ENCODE measurements around the gene NHS. TPM values are rescaled to one million over a fixed set of nuclear protein-coding genes. Genes with fewer than 3 reads are reported as not detected.

NHS gene
- total RNA-seq, 1 donor from 2014 or later, result 117 TPM

DNA sequence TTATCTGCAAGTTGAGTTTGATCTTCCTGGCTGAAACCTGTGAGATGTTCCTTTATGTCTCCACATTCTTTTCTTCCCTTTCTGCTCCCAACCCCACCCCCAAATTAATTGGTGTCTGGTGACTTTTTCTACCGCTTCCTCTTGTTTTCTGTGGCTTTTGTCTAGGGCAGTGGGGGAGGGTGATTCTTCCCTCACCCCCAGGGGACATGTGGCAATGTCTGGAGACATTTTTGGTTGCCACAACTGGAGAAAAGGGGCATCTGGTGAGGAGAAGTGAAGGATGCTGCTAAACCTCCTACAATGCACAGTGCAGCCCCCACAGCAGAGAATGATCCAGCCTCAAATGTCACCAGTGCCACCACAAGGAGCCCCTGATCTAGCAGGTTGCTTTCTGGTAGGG, 152.9 kb downstream of the NHS start:
- Mint-ChIP-seq H3K27ac (peak overlapping the region; percentile 88), H3K9me3 (ENCODE audit: low read depth) (no peaks in the 10 kb centered on the region), H3K27me3 (no peaks in the 10 kb centered on the region), H3K4me3 (ENCODE audit: low read depth) (peak overlapping the region; percentile 34), H3K36me3 (ENCODE audit: insufficient read depth) (peaks cover 4% of the 10 kb centered on the region), H3K4me1 (ENCODE audit: low read depth) (peaks cover 69% of the 10 kb centered on the region)
- TF ChIP-seq, protein P1, sequence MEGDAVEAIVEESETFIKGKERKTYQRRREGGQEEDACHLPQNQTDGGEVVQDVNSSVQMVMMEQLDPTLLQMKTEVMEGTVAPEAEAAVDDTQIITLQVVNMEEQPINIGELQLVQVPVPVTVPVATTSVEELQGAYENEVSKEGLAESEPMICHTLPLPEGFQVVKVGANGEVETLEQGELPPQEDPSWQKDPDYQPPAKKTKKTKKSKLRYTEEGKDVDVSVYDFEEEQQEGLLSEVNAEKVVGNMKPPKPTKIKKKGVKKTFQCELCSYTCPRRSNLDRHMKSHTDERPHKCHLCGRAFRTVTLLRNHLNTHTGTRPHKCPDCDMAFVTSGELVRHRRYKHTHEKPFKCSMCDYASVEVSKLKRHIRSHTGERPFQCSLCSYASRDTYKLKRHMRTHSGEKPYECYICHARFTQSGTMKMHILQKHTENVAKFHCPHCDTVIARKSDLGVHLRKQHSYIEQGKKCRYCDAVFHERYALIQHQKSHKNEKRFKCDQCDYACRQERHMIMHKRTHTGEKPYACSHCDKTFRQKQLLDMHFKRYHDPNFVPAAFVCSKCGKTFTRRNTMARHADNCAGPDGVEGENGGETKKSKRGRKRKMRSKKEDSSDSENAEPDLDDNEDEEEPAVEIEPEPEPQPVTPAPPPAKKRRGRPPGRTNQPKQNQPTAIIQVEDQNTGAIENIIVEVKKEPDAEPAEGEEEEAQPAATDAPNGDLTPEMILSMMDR (IDR thresholded peaks at IDR 0.05; ENCODE audit: unreplicated experiment), result no peak
- DNase-seq (ENCODE audit: low spot score, unreplicated experiment), result no peak

DNA sequence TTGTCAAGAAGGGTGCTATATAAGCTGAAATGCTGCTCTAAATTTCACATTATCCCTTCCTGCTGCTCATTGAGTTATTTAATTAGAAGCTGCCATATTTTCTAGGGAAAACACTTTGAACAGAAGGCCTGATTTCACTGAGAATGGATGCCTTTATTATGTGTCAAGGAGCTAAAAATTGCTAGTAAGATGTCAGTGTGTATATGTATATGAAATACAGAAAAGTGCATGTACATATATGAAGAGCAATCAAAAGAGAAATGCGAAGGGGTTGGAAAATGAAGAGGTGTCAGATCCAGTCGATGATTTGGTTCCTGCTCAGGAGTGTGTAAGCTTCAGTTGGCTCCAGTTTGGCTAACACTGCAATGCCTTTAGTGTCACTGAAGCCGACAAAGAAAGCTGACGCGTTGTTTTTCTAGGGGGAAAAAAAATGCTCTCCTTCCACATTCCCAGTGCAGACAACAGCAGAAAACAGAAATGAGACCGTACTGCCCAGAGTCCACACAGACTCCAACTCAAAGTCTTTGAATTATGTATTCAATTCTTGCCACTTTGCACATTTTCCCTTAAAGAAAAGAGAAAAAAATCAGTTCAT, 154.2 kb downstream of the NHS start:
- Mint-ChIP-seq H3K27me3 (no peaks in the 10 kb centered on the region), H3K27ac (peak overlapping the region; percentile 65), H3K4me3 (ENCODE audit: low read depth) (no peak overlapping the region), H3K36me3 (ENCODE audit: insufficient read depth) (peaks cover 4% of the 10 kb centered on the region), H3K9me3 (ENCODE audit: low read depth) (no peaks in the 10 kb centered on the region), H3K4me1 (ENCODE audit: low read depth) (peaks cover 65% of the 10 kb centered on the region)
- no peak for DNase-seq (ENCODE audit: low spot score, unreplicated experiment)
- TF ChIP-seq, protein P1 (IDR thresholded peaks at IDR 0.05; ENCODE audit: unreplicated experiment), result no peak

GRCh38 chrX:17531500-17531899, 156.5 kb downstream of the NHS start:
- H3K27ac Mint-ChIP-seq, result peak overlapping the region; percentile 15
- no peaks in the 10 kb centered on the region for H3K27me3 Mint-ChIP-seq
- H3K4me3 Mint-ChIP-seq (ENCODE audit: low read depth), result no peak overlapping the region
- no peak for DNase-seq (ENCODE audit: low spot score, unreplicated experiment)
- peaks cover 56% of the 10 kb centered on the region for H3K4me1 Mint-ChIP-seq (ENCODE audit: low read depth)
- no peaks in the 10 kb centered on the region for H3K9me3 Mint-ChIP-seq (ENCODE audit: low read depth)
- TF ChIP-seq, protein P1 (IDR thresholded peaks at IDR 0.05; ENCODE audit: unreplicated experiment), result no peak
- H3K36me3 Mint-ChIP-seq (ENCODE audit: insufficient read depth), result peaks cover 4% of the 10 kb centered on the region

GRCh38 chrX:17535229-17535628, 160.2 kb downstream of the NHS start:
- TF ChIP-seq, protein P1 (IDR thresholded peaks at IDR 0.05; ENCODE audit: unreplicated experiment), result peak; percentile 39
- no peaks in the 10 kb centered on the region for H3K27me3 Mint-ChIP-seq
- peaks cover 40% of the 10 kb centered on the region for H3K4me1 Mint-ChIP-seq (ENCODE audit: low read depth)
- H3K36me3 Mint-ChIP-seq (ENCODE audit: insufficient read depth), result peaks cover 4% of the 10 kb centered on the region
- H3K4me3 Mint-ChIP-seq (ENCODE audit: low read depth), result no peak overlapping the region
- no peak for DNase-seq (ENCODE audit: low spot score, unreplicated experiment)
- no peak overlapping the region for H3K27ac Mint-ChIP-seq
- peaks cover 2% of the 10 kb centered on the region for H3K9me3 Mint-ChIP-seq (ENCODE audit: low read depth)

DNA sequence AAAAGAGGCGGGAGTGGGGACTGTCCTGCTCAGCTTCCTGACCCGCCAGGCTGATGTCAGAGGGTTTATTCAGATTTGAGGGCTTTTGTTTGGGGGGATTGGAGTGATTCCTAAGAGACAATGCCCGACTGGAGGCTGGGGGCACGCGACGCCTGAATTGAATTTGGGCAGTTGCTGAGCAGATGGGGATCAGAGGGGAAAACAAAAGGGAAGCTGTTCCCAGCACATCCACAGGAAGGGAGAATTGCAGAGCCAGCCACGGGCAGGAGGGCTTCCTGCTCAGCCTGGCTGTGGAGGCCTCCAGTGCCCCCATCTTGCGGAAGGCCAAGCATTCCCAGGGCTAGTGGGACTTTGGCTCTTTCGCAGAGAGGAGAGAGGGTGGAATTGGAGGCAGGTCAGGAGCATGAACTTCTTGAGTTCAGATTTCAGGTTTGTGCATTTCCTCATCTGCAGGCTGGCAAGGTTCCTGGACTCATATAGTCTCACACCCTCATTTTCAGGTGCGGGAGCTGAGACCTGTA, 162.8 kb downstream of the NHS start:
- peak overlapping the region; percentile 80 for H3K27ac Mint-ChIP-seq
- no peaks in the 10 kb centered on the region for H3K36me3 Mint-ChIP-seq (ENCODE audit: insufficient read depth)
- no peak for DNase-seq (ENCODE audit: low spot score, unreplicated experiment)
- no peaks in the 10 kb centered on the region for H3K27me3 Mint-ChIP-seq
- no peak overlapping the region for H3K4me3 Mint-ChIP-seq (ENCODE audit: low read depth)
- H3K9me3 Mint-ChIP-seq (ENCODE audit: low read depth), result peaks cover 3% of the 10 kb centered on the region
- peaks cover 44% of the 10 kb centered on the region for H3K4me1 Mint-ChIP-seq (ENCODE audit: low read depth)
- TF ChIP-seq, protein P1 (IDR thresholded peaks at IDR 0.05; ENCODE audit: unreplicated experiment), result no peak
